Gastroesophageal sphincter (tissue), 3 donors: ENCODE measurements around the gene SETBP1.

Experiments used
- CTCF ChIP-seq, 4 experiments: fragments of 200-600 bp in 2 of 4; fragments of 450-650 bp in 2 of 4; sonication (generic) in 1 of 4; IDR thresholded peaks; one replicate each; pipeline ENCODE4 v1.5.1; 2017 to 2019; ENCODE audit warnings: antibody characterized with exemption in 4 of 4, mild to moderate bottlenecking in 2 of 4, moderate library complexity in 2 of 4
- EP300 ChIP-seq: sonication (generic); formaldehyde crosslinking; IDR thresholded peaks from one replicate; pipeline ENCODE4 v1.6.1; 2017; ENCODE audit warnings: antibody characterized with exemption, mild to moderate bottlenecking

- TF ChIP-seq CTCF (IDR thresholded peaks at IDR 0.05) (no peak), EP300 (no peak)
Measured at GRCh38 chr18:44997174-44997573, 316.5 kb downstream of the SETBP1 start.
